OCI-LY1 (cell line): ENCODE measurements around the gene SFMBT2.

Source experiments
- EZH2 ChIP-seq: fragments of 200-600 bp; sonication (generic), shearing (Covaris generic); IDR thresholded peaks from 2 replicates; pipeline ENCODE4 v1.8.0; 2017; ENCODE audit warnings: borderline replicate concordance, mixed run types, mild to moderate bottlenecking, antibody characterized with exemption, low read length, moderate library complexity, mixed read lengths
- TF ChIP-seq, protein P1 (sequence below): fragments of 200-600 bp; sonication (generic), shearing (Covaris generic); IDR thresholded peaks from 2 replicates; pipeline ENCODE4 v1.5.1; 2017; ENCODE audit warnings: mild to moderate bottlenecking, antibody characterized with exemption, low read length, moderate library complexity, mixed read lengths

DNA sequence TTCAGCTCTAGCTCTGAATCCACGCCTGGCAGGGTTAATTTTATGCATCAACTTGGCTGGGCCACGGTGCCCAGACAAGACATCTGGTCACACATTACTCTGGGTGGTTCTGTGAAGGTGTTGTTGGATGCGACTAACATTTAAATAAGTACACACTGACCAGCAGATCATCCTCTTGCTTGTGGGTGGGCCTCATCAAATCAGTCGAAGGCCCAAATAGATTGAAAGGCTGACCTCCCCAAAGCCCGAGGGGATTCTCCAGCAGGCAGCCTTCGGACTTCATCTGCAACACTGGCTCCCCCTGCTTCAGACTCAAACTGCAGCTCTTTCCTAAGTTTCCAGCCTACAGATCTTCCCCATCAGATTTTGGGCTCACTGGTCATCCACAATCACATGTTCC, 53.6 kb downstream of the SFMBT2 start:
- TF ChIP-seq, protein P1, sequence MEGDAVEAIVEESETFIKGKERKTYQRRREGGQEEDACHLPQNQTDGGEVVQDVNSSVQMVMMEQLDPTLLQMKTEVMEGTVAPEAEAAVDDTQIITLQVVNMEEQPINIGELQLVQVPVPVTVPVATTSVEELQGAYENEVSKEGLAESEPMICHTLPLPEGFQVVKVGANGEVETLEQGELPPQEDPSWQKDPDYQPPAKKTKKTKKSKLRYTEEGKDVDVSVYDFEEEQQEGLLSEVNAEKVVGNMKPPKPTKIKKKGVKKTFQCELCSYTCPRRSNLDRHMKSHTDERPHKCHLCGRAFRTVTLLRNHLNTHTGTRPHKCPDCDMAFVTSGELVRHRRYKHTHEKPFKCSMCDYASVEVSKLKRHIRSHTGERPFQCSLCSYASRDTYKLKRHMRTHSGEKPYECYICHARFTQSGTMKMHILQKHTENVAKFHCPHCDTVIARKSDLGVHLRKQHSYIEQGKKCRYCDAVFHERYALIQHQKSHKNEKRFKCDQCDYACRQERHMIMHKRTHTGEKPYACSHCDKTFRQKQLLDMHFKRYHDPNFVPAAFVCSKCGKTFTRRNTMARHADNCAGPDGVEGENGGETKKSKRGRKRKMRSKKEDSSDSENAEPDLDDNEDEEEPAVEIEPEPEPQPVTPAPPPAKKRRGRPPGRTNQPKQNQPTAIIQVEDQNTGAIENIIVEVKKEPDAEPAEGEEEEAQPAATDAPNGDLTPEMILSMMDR: no peak
- TF ChIP-seq EZH2: no peak
